PC-9 (cell line): ENCODE results near the gene RHOA.

Experiments
- EZH2 ChIP-seq: fragments of 200-600 bp; sonication (generic); IDR thresholded peaks from 2 replicates; pipeline ENCODE4 v1.8.0; 2017; ENCODE audit warnings: antibody characterized with exemption, low read depth
- TF ChIP-seq, protein P1 (sequence below): fragments of 200-600 bp; sonication (generic); conservative IDR thresholded peaks from 2 replicates; pipeline ENCODE4 v1.6.1; 2017; ENCODE audit warnings: mixed run types, antibody characterized with exemption, mild to moderate bottlenecking, moderate library complexity

DNA sequence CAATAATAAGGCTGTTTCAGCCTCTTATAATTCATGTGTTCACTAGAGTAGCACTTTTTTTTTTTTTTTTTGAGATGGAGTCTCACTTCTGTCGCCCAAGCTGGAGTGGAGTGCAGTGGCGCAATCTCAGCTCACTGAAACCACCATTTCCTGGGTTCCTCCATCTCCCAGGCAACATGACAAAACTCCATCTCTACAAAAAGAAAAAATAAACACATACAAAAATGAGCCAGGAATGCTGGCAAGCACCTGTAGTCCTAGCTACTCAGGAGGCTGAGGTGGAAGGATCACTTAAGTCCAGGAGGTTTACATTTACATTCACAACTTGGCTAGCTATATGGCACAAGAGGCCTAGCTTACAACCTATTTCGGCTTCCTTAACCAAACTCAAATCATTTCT is 78.7 kb downstream of the RHOA start:
- TF ChIP-seq, protein P1, sequence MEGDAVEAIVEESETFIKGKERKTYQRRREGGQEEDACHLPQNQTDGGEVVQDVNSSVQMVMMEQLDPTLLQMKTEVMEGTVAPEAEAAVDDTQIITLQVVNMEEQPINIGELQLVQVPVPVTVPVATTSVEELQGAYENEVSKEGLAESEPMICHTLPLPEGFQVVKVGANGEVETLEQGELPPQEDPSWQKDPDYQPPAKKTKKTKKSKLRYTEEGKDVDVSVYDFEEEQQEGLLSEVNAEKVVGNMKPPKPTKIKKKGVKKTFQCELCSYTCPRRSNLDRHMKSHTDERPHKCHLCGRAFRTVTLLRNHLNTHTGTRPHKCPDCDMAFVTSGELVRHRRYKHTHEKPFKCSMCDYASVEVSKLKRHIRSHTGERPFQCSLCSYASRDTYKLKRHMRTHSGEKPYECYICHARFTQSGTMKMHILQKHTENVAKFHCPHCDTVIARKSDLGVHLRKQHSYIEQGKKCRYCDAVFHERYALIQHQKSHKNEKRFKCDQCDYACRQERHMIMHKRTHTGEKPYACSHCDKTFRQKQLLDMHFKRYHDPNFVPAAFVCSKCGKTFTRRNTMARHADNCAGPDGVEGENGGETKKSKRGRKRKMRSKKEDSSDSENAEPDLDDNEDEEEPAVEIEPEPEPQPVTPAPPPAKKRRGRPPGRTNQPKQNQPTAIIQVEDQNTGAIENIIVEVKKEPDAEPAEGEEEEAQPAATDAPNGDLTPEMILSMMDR = no peak
- TF ChIP-seq EZH2 = no peak
